PC-3 (cell line): Measurements from ENCODE around the gene PIAS2. TPM values are rescaled to one million over a fixed set of nuclear protein-coding genes. Genes with fewer than 3 reads are reported as not detected.

ENCODE experiments used
- ATAC-seq: fragments of 200-7000 bp; cut with Tn5 transposase; 2 replicates; pipeline ENCODE4 v1.9.1; 2020; ENCODE audit warnings: mild to moderate bottlenecking, moderate library complexity
- BruUV-seq: library from RNA; stranded (reverse); fragments of 400-500 nt; replicated peaks from 2 replicates; lab custom pipeline; 2021; lab: Mats Ljungman, UMichigan
- CTCF ChIA-PET: fragments of 300-600 bp; sonication (Branson Sonifier 250); formaldehyde crosslinking; loops from one replicate; lab custom pipeline; 2022; ENCODE audit warnings: antibody characterized with exemption; lab: Charles Lee
- POLR2A ChIA-PET: fragments of 300-600 bp; sonication (Branson Sonifier 250); formaldehyde crosslinking; loops from one replicate; lab custom pipeline; 2022; ENCODE audit warnings: antibody characterized with exemption; ENCODE audit not compliant: unreplicated experiment; lab: Charles Lee
- DNase-seq: peaks from one replicate; pipeline ENCODE4 v3.0.0-alpha.2; 2015
- H2AFZ ChIP-seq: fragments of 300-600 bp; sonication (generic); 2 replicates; pipeline ENCODE4 v1.6.0; 2016; ENCODE audit warnings: antibody characterized with exemption, low read length
- H3F3A ChIP-seq: fragments of 300-600 bp; sonication (generic); one replicate; pipeline ENCODE4 v1.6.0; 2017; ENCODE audit warnings: antibody characterized with exemption, low read length, control low read depth, mild to moderate bottlenecking; ENCODE audit not compliant: unreplicated experiment
- H3K27ac ChIP-seq: fragments of 300-600 bp; sonication (generic); 2 replicates; pipeline ENCODE4 v1.5.1; 2016; ENCODE audit warnings: mild to moderate bottlenecking, low read length
- H3K27me3 ChIP-seq: fragments of 300-600 bp; sonication (generic); 2 replicates; pipeline ENCODE4 v1.6.1; 2016; ENCODE audit warnings: low read length, mixed read lengths
- H3K36me3 ChIP-seq: fragments of 300-600 bp; sonication (generic); 2 replicates; pipeline ENCODE4 v1.6.1; 2016; ENCODE audit warnings: low read depth, mixed run types, low read length, mixed read lengths
- H3K4me1 ChIP-seq: fragments of 300-600 bp; sonication (generic); 2 replicates; pipeline ENCODE4 v1.5.1; 2016; ENCODE audit warnings: low read length; ENCODE audit not compliant: insufficient read depth
- H3K4me2 ChIP-seq: fragments of 300-600 bp; sonication (generic); 2 replicates; pipeline ENCODE4 v1.6.0; 2016; ENCODE audit warnings: low read length
- H3K4me3 ChIP-seq: fragments of 300-600 bp; sonication (generic); 2 replicates; pipeline ENCODE4 v1.5.1; 2016; ENCODE audit warnings: mild to moderate bottlenecking, low read length, mixed read lengths
- H3K79me2 ChIP-seq: fragments of 300-600 bp; sonication (generic); 2 replicates; pipeline ENCODE4 v1.6.1; 2017; ENCODE audit warnings: low read length, mixed read lengths
- H3K9ac ChIP-seq: fragments of 300-600 bp; sonication (generic); 2 replicates; pipeline ENCODE4 v1.6.0; 2016; ENCODE audit warnings: mild to moderate bottlenecking, low read length
- H3K9me2 ChIP-seq: fragments of 300-600 bp; sonication (generic); replicated peaks from 2 replicates; pipeline ENCODE4 v1.6.1; 2016; ENCODE audit warnings: mixed run types, low read length, mixed read lengths
- H3K9me3 ChIP-seq: fragments of 300-600 bp; sonication (generic); 2 replicates; pipeline ENCODE4 v1.6.1; 2016; ENCODE audit warnings: low read length, mixed read lengths
- H4K20me1 ChIP-seq: fragments of 300-600 bp; sonication (generic); 2 replicates; pipeline ENCODE4 v1.6.1; 2016; ENCODE audit warnings: low read length, mixed read lengths
- EZH2 ChIP-seq: fragments of 300-600 bp; sonication (generic); IDR thresholded peaks from one replicate; pipeline ENCODE4 v1.6.1; 2017; ENCODE audit warnings: antibody characterized with exemption, mild to moderate bottlenecking, low read length; ENCODE audit not compliant: unreplicated experiment
- EZH2phosphoT487 ChIP-seq: fragments of 300-600 bp; sonication (generic); IDR thresholded peaks from 2 replicates; pipeline ENCODE4 v1.6.1; 2018; ENCODE audit warnings: mild to moderate bottlenecking, antibody characterized with exemption, low read length, borderline replicate concordance
- intact Hi-C: fragments of 100-400 bp; cut with micrococcal nuclease; formaldehyde crosslinking; loops from 2 replicates; pipeline ENCODE4 v1.9.0; 2023
- total RNA-seq: library from RNA; depleted of rRNA; stranded (reverse); fragments of >200 nt; gene quantifications from 2 replicates; pipeline ENCODE4 v1.2.3, GENCODE V29; 2014
- TF ChIP-seq, protein P1 (sequence below): fragments of 300-600 bp; sonication (generic); conservative IDR thresholded peaks from 2 replicates; pipeline ENCODE4 v1.5.1; 2017; ENCODE audit warnings: antibody characterized with exemption, low read depth, mild to moderate bottlenecking, low read length

The PIAS2 gene
- total RNA-seq, 1 experiment from 2014 or later, result 13.5 TPM

DNA sequence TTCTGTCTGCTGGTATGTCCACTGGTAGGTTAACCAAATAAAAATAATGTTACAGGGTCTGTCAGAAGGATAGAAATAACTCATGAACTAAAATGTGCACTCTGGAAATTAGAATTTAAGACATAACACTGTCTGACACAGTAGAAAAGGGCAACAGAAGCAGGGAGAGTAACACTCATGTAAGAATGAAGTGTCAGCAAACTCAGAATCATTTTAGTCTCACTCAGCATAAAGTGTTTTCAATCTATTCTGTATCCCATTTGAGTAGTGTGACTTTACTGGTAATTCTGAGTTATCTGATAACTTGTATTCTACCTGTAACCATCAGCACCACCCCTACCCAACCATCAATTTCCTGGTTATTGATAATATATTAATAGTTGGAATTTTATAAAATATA lies 68.3 kb downstream of the PIAS2 start:
- POLR2A ChIA-PET, result interaction anchor here (0.6 kb wide), 1 partner anchor 68 kb away, joined by 8 read pairs; the partner anchor contains the start of genes KATNAL2 and PIAS2
- H3K9me3 ChIP-seq, result no peaks in the 10 kb centered on the region

DNA sequence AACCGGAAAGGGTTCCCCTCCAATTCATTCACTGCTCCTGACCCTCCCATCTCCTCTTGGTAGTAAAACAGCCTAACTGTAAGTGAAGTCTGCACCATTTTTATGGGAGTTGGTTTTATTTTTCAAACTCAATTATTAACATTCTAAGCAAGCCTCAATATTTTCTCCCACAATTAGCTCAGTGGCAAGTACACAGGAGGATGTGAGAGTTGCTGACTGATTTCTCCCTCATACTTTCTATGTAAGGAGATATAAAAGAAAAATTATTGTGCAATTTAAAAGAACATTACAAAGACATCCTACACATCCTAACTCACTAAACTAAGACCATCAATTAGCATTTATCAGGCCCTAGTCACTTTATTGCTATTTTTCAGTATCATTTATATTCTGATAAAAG lies 73.9 kb downstream of the PIAS2 start:
- Histone ChIP-seq H3K4me1 (no peaks in the 10 kb centered on the region), H3K4me2 (no peak overlapping the region), H3F3A (no peaks in the 10 kb centered on the region), H3K36me3 (no peaks in the 10 kb centered on the region), H3K27ac (no peak overlapping the region), H4K20me1 (no peaks in the 10 kb centered on the region), H2AFZ (no peak overlapping the region), H3K9ac (no peak overlapping the region), H3K4me3 (no peak overlapping the region), H3K9me3 (no peaks in the 10 kb centered on the region), H3K79me2 (no peaks in the 10 kb centered on the region), H3K9me2 (no peaks in the 10 kb centered on the region), H3K27me3 (no peaks in the 10 kb centered on the region)
- DNase-seq, result no peak
- intact Hi-C loops, result no loop called here
- POLR2A ChIA-PET, result no interaction called here
- CTCF ChIA-PET, result no interaction called here
- no peak for TF ChIP-seq EZH2phosphoT487
- no peak for TF ChIP-seq EZH2
- TF ChIP-seq, protein P1, sequence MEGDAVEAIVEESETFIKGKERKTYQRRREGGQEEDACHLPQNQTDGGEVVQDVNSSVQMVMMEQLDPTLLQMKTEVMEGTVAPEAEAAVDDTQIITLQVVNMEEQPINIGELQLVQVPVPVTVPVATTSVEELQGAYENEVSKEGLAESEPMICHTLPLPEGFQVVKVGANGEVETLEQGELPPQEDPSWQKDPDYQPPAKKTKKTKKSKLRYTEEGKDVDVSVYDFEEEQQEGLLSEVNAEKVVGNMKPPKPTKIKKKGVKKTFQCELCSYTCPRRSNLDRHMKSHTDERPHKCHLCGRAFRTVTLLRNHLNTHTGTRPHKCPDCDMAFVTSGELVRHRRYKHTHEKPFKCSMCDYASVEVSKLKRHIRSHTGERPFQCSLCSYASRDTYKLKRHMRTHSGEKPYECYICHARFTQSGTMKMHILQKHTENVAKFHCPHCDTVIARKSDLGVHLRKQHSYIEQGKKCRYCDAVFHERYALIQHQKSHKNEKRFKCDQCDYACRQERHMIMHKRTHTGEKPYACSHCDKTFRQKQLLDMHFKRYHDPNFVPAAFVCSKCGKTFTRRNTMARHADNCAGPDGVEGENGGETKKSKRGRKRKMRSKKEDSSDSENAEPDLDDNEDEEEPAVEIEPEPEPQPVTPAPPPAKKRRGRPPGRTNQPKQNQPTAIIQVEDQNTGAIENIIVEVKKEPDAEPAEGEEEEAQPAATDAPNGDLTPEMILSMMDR, result no peak
- no peak for ATAC-seq
- BruUV-seq, result no TSS peak

More for the DNA sequence above, 68.3 kb downstream of the PIAS2 start:
- no TSS peak for BruUV-seq
- no peak overlapping the region for H3K27ac ChIP-seq
- no peak for TF ChIP-seq EZH2
- no peaks in the 10 kb centered on the region for H3K79me2 ChIP-seq
- H3F3A ChIP-seq, result no peaks in the 10 kb centered on the region
- ATAC-seq (no peak), DNase-seq (no peak)
- no peak overlapping the region for H2AFZ ChIP-seq
- H3K9ac ChIP-seq, result no peak overlapping the region
- H3K9me2 ChIP-seq, result no peaks in the 10 kb centered on the region
- H3K36me3 ChIP-seq, result no peaks in the 10 kb centered on the region
- H3K4me1 ChIP-seq, result no peaks in the 10 kb centered on the region
- no peak overlapping the region for H3K4me2 ChIP-seq
- H4K20me1 ChIP-seq, result no peaks in the 10 kb centered on the region
- intact Hi-C loops, result no loop called here
- CTCF ChIA-PET, result no interaction called here
- no peaks in the 10 kb centered on the region for H3K27me3 ChIP-seq
- no peak overlapping the region for H3K4me3 ChIP-seq

DNA sequence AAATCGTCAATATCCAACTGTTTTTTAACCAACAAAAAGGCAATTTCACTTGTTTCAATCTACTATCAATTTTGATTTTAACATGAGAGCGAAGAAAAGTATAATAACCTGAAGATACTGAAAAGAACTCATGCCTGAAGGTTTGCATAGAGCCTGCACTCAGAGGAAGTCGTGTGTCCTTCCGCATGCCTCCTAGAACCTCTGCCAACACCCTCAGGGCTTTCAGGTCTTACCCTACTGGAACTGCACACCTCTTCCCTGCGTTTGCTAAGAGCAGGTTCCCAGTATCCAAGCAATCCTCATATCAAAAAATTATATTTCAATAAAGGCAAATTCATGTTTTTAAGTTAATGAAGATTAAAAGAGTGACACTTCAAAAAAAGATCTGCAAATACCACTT lies 74.7 kb downstream of the PIAS2 start:
- H3K79me2 ChIP-seq, result no peaks in the 10 kb centered on the region
- no peaks in the 10 kb centered on the region for H3K36me3 ChIP-seq
- no peaks in the 10 kb centered on the region for H3K4me1 ChIP-seq
- no TSS peak for BruUV-seq
- ChIA-PET CTCF (no interaction called here), POLR2A (no interaction called here)
- intact Hi-C loops, result no loop called here
- no peak overlapping the region for H3K4me3 ChIP-seq
- no peak overlapping the region for H2AFZ ChIP-seq
- no peak for DNase-seq
- no peaks in the 10 kb centered on the region for H3K9me3 ChIP-seq
- H3K27me3 ChIP-seq, result no peaks in the 10 kb centered on the region
- TF ChIP-seq, protein P1, result no peak
- TF ChIP-seq EZH2phosphoT487, result no peak
- H4K20me1 ChIP-seq, result no peaks in the 10 kb centered on the region
- no peaks in the 10 kb centered on the region for H3K9me2 ChIP-seq
- H3F3A ChIP-seq, result no peaks in the 10 kb centered on the region
- H3K27ac ChIP-seq, result no peak overlapping the region
- no peak overlapping the region for H3K4me2 ChIP-seq
- no peak overlapping the region for H3K9ac ChIP-seq
- no peak for ATAC-seq
